Progenitor cell of endocrine pancreas (in vitro differentiated cells): ENCODE data around the gene FLYWCH1. TPM values are rescaled to one million over a fixed set of nuclear protein-coding genes. Genes with fewer than 3 reads are reported as not detected.

ENCODE experiments used
- DNase-seq: peaks from one replicate; pipeline ENCODE4 v3.0.0; 2021; ENCODE audit warnings: low spot score; ENCODE audit not compliant: unreplicated experiment
- H3K27ac Mint-ChIP-seq: 2 replicates; pipeline ENCODE4 v1.8.0; 2021; ENCODE audit warnings: mild to moderate bottlenecking, moderate library complexity, mixed read lengths
- H3K27me3 Mint-ChIP-seq: 2 replicates; pipeline ENCODE4 v1.8.0; 2021; ENCODE audit warnings: mixed read lengths
- H3K36me3 Mint-ChIP-seq: 2 replicates; pipeline ENCODE4 v1.8.0; 2022; ENCODE audit warnings: mixed read lengths; ENCODE audit not compliant: insufficient read depth
- H3K4me1 Mint-ChIP-seq: 2 replicates; pipeline ENCODE4 v1.8.0; 2021; ENCODE audit warnings: low read depth, mixed read lengths
- H3K4me3 Mint-ChIP-seq: 2 replicates; pipeline ENCODE4 v1.8.0; 2021; ENCODE audit warnings: low read depth, mild to moderate bottlenecking, moderate library complexity, mixed read lengths
- H3K9me3 Mint-ChIP-seq: 2 replicates; pipeline ENCODE4 v1.8.0; 2021; ENCODE audit warnings: low read depth, mixed read lengths
- CTCF ChIP-seq: fragments of 200-600 bp; sonication (generic); IDR thresholded peaks from one replicate; pipeline ENCODE4 v1.5.0; 2021; ENCODE audit warnings: antibody characterized with exemption, mild to moderate bottlenecking; ENCODE audit not compliant: unreplicated experiment
- total RNA-seq: library from RNA; stranded (reverse); gene quantifications from 2 replicates; pipeline ENCODE4 v1.2.1, GENCODE V29; 2021

The FLYWCH1 gene
- total RNA-seq, 1 donor from 2014 or later = 19.5 TPM

GRCh38 chr16:2991566-2992261, 80.0 kb downstream of the FLYWCH1 start:
- no peaks in the 10 kb centered on the region for H3K27me3 Mint-ChIP-seq
- H3K27ac Mint-ChIP-seq = no peak overlapping the region
- H3K4me3 Mint-ChIP-seq = no peak overlapping the region
- no peaks in the 10 kb centered on the region for H3K36me3 Mint-ChIP-seq
- TF ChIP-seq CTCF = no peak
- no peaks in the 10 kb centered on the region for H3K9me3 Mint-ChIP-seq
- H3K4me1 Mint-ChIP-seq = peaks cover 2% of the 10 kb centered on the region
- no peak for DNase-seq

GRCh38 chr16:2992383-2993081, 80.8 kb downstream of the FLYWCH1 start:
- Mint-ChIP-seq H3K4me3 (no peak overlapping the region), H3K9me3 (no peaks in the 10 kb centered on the region), H3K4me1 (peaks cover 2% of the 10 kb centered on the region)

GRCh38 chr16:2996298-2996697, 84.6 kb downstream of the FLYWCH1 start:
- DNase-seq = no peak
- Mint-ChIP-seq H3K27me3 (no peaks in the 10 kb centered on the region), H3K4me3 (no peak overlapping the region), H3K36me3 (no peaks in the 10 kb centered on the region), H3K9me3 (no peaks in the 10 kb centered on the region), H3K4me1 (no peaks in the 10 kb centered on the region), H3K27ac (no peak overlapping the region)
- TF ChIP-seq CTCF = no peak

More at GRCh38 chr16:2992383-2993081, 80.8 kb downstream of the FLYWCH1 start:
- no peaks in the 10 kb centered on the region for H3K27me3 Mint-ChIP-seq
- no peak for TF ChIP-seq CTCF
- DNase-seq = no peak
- H3K36me3 Mint-ChIP-seq = no peaks in the 10 kb centered on the region
- no peak overlapping the region for H3K27ac Mint-ChIP-seq

- TF ChIP-seq CTCF = no peak
- DNase-seq = no peak
- Mint-ChIP-seq H3K4me1 (no peaks in the 10 kb centered on the region), H3K9me3 (no peaks in the 10 kb centered on the region), H3K27ac (no peak overlapping the region), H3K27me3 (no peaks in the 10 kb centered on the region), H3K36me3 (peaks cover 1% of the 10 kb centered on the region), H3K4me3 (no peak overlapping the region)
These were observed 88.2 kb downstream of the FLYWCH1 start for GRCh38 chr16:2999929-3000328.

GRCh38 chr16:3000540-3000939, 88.8 kb downstream of the FLYWCH1 start:
- DNase-seq = no peak
- Mint-ChIP-seq H3K9me3 (no peaks in the 10 kb centered on the region), H3K27ac (no peak overlapping the region), H3K36me3 (peaks cover 1% of the 10 kb centered on the region), H3K4me1 (no peaks in the 10 kb centered on the region), H3K27me3 (no peaks in the 10 kb centered on the region), H3K4me3 (no peak overlapping the region)
- no peak for TF ChIP-seq CTCF

Other genes with a start within 250 kb of the FLYWCH1 start
- gene KCTD5, start 229.4 kb upstream of the FLYWCH1 start, total RNA-seq = 21.4 and 24.5 TPM in 2 replicates
- gene PRSS27, start 191.7 kb upstream of the FLYWCH1 start, total RNA-seq = 6.3 and 6.6 TPM in 2 replicates
- gene SRRM2, start 159.3 kb upstream of the FLYWCH1 start, total RNA-seq = 817 and 838 TPM in 2 replicates
- gene ELOB, start 134.7 kb upstream of the FLYWCH1 start, total RNA-seq = 201 and 207 TPM in 2 replicates
- 0.27 and 0.31 TPM in 2 replicates for gene PRSS33, start 124.4 kb upstream of the FLYWCH1 start, total RNA-seq
- gene PRSS41, start 113.5 kb upstream of the FLYWCH1 start, total RNA-seq = not detected in 2 replicates
- gene PRSS21, start 94.7 kb upstream of the FLYWCH1 start, total RNA-seq = not detected in 2 replicates
- not detected in 2 replicates for gene ZG16B, start 81.6 kb upstream of the FLYWCH1 start, total RNA-seq
- gene PRSS22, start 53.8 kb upstream of the FLYWCH1 start, total RNA-seq = 23.3 and 25.9 TPM in 2 replicates
- gene FLYWCH2, start 28.7 kb upstream of the FLYWCH1 start, total RNA-seq = 26.3 and 26.9 TPM in 2 replicates
- 0.31 and 0.47 TPM in 2 replicates for gene KREMEN2, start 52.3 kb downstream of the FLYWCH1 start, total RNA-seq
- 13.0 and 13.1 TPM in 2 replicates for gene PAQR4, start 57.4 kb downstream of the FLYWCH1 start, total RNA-seq
- 33.7 and 36.5 TPM in 2 replicates for gene PKMYT1, start 68.5 kb downstream of the FLYWCH1 start, total RNA-seq
- gene CLDN9, start 101.0 kb downstream of the FLYWCH1 start, total RNA-seq = 2.2 and 2.9 TPM in 2 replicates
- gene CLDN6, start 106.3 kb downstream of the FLYWCH1 start, total RNA-seq = 563 and 578 TPM in 2 replicates
- gene TNFRSF12A, start 108.4 kb downstream of the FLYWCH1 start, total RNA-seq = 44.3 and 57.4 TPM in 2 replicates
- gene HCFC1R1, start 112.0 kb downstream of the FLYWCH1 start, total RNA-seq = 22.4 and 25.3 TPM in 2 replicates
- 44.1 and 47.4 TPM in 2 replicates for gene THOC6, start 112.1 kb downstream of the FLYWCH1 start, total RNA-seq
- gene BICDL2, start 125.0 kb downstream of the FLYWCH1 start, total RNA-seq = 10.4 and 11.7 TPM in 2 replicates
- 0.13 and 0.19 TPM in 2 replicates for gene MMP25, start 134.6 kb downstream of the FLYWCH1 start, total RNA-seq
- 2.9 and 4.6 TPM in 2 replicates for gene IL32, start 153.7 kb downstream of the FLYWCH1 start, total RNA-seq
- gene ZSCAN10, start 187.4 kb downstream of the FLYWCH1 start, total RNA-seq = 0.33 and 0.34 TPM in 2 replicates
- gene ZNF205, start 200.7 kb downstream of the FLYWCH1 start, total RNA-seq = 23.3 and 23.9 TPM in 2 replicates
- gene ZNF213, start 223.1 kb downstream of the FLYWCH1 start, total RNA-seq = 13.1 and 13.4 TPM in 2 replicates